ENCODE data around the gene NAA60.

- TF ChIP-seq, protein P1, sequence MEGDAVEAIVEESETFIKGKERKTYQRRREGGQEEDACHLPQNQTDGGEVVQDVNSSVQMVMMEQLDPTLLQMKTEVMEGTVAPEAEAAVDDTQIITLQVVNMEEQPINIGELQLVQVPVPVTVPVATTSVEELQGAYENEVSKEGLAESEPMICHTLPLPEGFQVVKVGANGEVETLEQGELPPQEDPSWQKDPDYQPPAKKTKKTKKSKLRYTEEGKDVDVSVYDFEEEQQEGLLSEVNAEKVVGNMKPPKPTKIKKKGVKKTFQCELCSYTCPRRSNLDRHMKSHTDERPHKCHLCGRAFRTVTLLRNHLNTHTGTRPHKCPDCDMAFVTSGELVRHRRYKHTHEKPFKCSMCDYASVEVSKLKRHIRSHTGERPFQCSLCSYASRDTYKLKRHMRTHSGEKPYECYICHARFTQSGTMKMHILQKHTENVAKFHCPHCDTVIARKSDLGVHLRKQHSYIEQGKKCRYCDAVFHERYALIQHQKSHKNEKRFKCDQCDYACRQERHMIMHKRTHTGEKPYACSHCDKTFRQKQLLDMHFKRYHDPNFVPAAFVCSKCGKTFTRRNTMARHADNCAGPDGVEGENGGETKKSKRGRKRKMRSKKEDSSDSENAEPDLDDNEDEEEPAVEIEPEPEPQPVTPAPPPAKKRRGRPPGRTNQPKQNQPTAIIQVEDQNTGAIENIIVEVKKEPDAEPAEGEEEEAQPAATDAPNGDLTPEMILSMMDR (IDR thresholded peaks at IDR 0.05): no peak
- no peak for TF ChIP-seq POLR2A (IDR thresholded peaks at IDR 0.05)
- no peak for TF ChIP-seq POLR2AphosphoS5 (IDR thresholded peaks at IDR 0.05)
These were observed 79.8 kb downstream of the NAA60 start for GRCh38 chr16:3523281-3523680.
